OCI-LY3 (cell line): ENCODE results near the gene OPHN1.

ENCODE experiments used
- CTCF ChIP-seq: fragments of 200-600, 300-600 bp; sonication (generic); IDR thresholded peaks from 2 replicates; pipeline ENCODE4 v1.5.1; 2014; ENCODE audit warnings: antibody characterized with exemption, low read length, low read depth
- EZH2phosphoT487 ChIP-seq: fragments of 200-600 bp; shearing (Covaris generic); IDR thresholded peaks from 2 replicates; pipeline ENCODE4 v1.6.1; 2018; ENCODE audit warnings: antibody characterized with exemption, mixed run types, low read depth

DNA sequence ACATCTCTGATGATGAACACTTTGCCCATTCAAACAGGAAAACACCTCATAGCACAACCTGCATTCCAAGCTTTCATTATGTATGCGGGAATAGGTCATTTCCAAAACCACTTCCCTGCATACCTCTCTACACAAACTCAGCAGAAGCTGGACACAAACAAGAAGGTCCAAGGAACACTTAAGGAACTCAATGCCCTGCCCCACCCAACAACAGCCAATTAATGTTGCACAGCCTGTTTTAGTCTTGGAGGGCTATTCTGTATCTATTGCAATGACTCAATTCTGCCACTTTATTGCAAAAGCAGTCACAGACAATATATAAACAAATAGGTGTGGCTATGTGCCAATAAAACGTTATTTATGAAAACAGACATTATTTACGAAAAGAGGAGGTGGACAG, 16.7 kb downstream of the OPHN1 start:
- TF ChIP-seq EZH2phosphoT487: no peak
- no peak for TF ChIP-seq CTCF
